HCT116 (cell line): ENCODE results near the gene PSMA6. TPM values are rescaled to one million over a fixed set of nuclear protein-coding genes. Genes with fewer than 3 reads are reported as not detected.

ENCODE experiments used
- ATAC-seq: fragments of 200-7000 bp; cut with Tn5 transposase; 2 replicates; pipeline ENCODE4 v1.9.1; 2020; ENCODE audit warnings: mild to moderate bottlenecking, moderate library complexity
- BruUV-seq: library from RNA; stranded (reverse); fragments of 400-500 nt; replicated peaks from 2 replicates; lab custom pipeline; 2021; lab: Mats Ljungman, UMichigan
- CTCF ChIA-PET: fragments of 300-600 bp; sonication (Branson Sonifier 250); formaldehyde crosslinking; loops from one replicate; lab custom pipeline; 2021; ENCODE audit warnings: antibody characterized with exemption; lab: Charles Lee
- POLR2A ChIA-PET: fragments of 300-600, 350-600 bp; sonication (Branson Sonifier 250); formaldehyde crosslinking; loops from one replicate; lab custom pipeline; 2021; ENCODE audit warnings: antibody characterized with exemption; lab: Charles Lee
- RAD21 ChIA-PET, 2 experiments: fragments of 300-600 bp; sonication (Branson Sonifier 250); formaldehyde crosslinking; loops; one replicate each; lab custom pipeline; 2023; ENCODE audit warnings: low total read pairs in 2 of 2; ENCODE audit not compliant: uncharacterized antibody in 2 of 2, unreplicated experiment in 2 of 2, low non-redundant PET in 1 of 2; lab: Charles Lee
- DNase-seq: peaks from one replicate; pipeline ENCODE4 v3.0.0-alpha.2; 2010; ENCODE audit warnings: low read depth, low spot score
- H2AFZ ChIP-seq: fragments of 200-600 bp; shearing (Covaris generic), sonication (generic); 2 replicates; pipeline ENCODE4 v1.6.1; 2017; ENCODE audit warnings: low read depth, mixed run types, mixed read lengths, antibody characterized with exemption, low read length; ENCODE audit not compliant: poor library complexity, severe bottlenecking
- H3K27ac ChIP-seq: 2 replicates; pipeline ENCODE4 v1.5.1; 2012; ENCODE audit warnings: low read depth, low read length
- H3K27me3 ChIP-seq: fragments of 200-600 bp; sonication (generic); 2 replicates; pipeline ENCODE4 v1.6.1; 2016; ENCODE audit warnings: mixed run types, low read length, mixed read lengths; ENCODE audit not compliant: insufficient read depth
- H3K36me3 ChIP-seq, 2 experiments: fragments of 200-500 bp in 1 of 2; fragments of 200-600 bp in 1 of 2; sonication (Bioruptor generic) in 1 of 2; sonication (generic) in 1 of 2; 2 replicates each; pipeline versions ENCODE4 v1.5.1 to v1.6.1; 2014 to 2016; ENCODE audit warnings: low read length in 2 of 2, inconsistent platforms in 1 of 2, mixed read lengths in 1 of 2, mixed run types in 1 of 2; ENCODE audit not compliant: insufficient read depth in 2 of 2, control insufficient read depth in 1 of 2
- H3K4me1 ChIP-seq, 2 experiments: fragments of 200-600 bp in 1 of 2; sonication (generic) in 1 of 2; 2 replicates each; pipeline versions ENCODE4 v1.5.1 to v1.6.1; 2012 to 2017; ENCODE audit warnings: low read length in 2 of 2, inconsistent platforms in 1 of 2, mild to moderate bottlenecking in 1 of 2, mixed read lengths in 1 of 2, mixed run types in 1 of 2, moderate library complexity in 1 of 2; ENCODE audit not compliant: insufficient read depth in 2 of 2, control insufficient read depth in 1 of 2
- H3K4me2 ChIP-seq: fragments of 200-600 bp; sonication (generic); 2 replicates; pipeline ENCODE4 v1.6.1; 2017; ENCODE audit warnings: mixed run types, low read length, mixed read lengths
- H3K4me3 ChIP-seq, 2 experiments: fragments of 200-600 bp in 1 of 2; sonication (generic) in 1 of 2; replicated peaks in 1 of 2; 2 replicates each; pipeline ENCODE4 v1.5.1; 2011 to 2016; ENCODE audit warnings: low read length in 2 of 2, control low read depth in 1 of 2, low read depth in 1 of 2, mild to moderate bottlenecking in 1 of 2, mixed read lengths in 1 of 2, mixed run types in 1 of 2
- H3K79me2 ChIP-seq: fragments of 200-600 bp; sonication (generic); 2 replicates; pipeline ENCODE4 v1.6.1; 2017; ENCODE audit warnings: mild to moderate bottlenecking, mixed run types, low read length, moderate library complexity, mixed read lengths; ENCODE audit not compliant: insufficient read depth
- H3K9ac ChIP-seq: fragments of 200-600 bp; sonication (generic); 2 replicates; pipeline ENCODE4 v1.6.1; 2016; ENCODE audit warnings: low read length, mixed read lengths
- H3K9me2 ChIP-seq: fragments of 200-600 bp; sonication (generic), shearing (Covaris generic); 2 replicates; pipeline ENCODE4 v1.6.1; 2017; ENCODE audit warnings: mixed run types, mild to moderate bottlenecking, moderate library complexity; ENCODE audit not compliant: insufficient read depth
- H3K9me3 ChIP-seq, 2 experiments: fragments of 200-500 bp in 1 of 2; fragments of 200-600 bp in 1 of 2; sonication (Bioruptor generic) in 1 of 2; sonication (generic) in 1 of 2; 2 replicates each; pipeline ENCODE4 v1.6.1; 2014 to 2017; ENCODE audit warnings: low read length in 2 of 2, mixed read lengths in 2 of 2, inconsistent platforms in 1 of 2, low read depth in 1 of 2, mild to moderate bottlenecking in 1 of 2, mixed run types in 1 of 2, moderate library complexity in 1 of 2; ENCODE audit not compliant: control insufficient read depth in 1 of 2, insufficient read depth in 1 of 2
- H4K20me1 ChIP-seq: fragments of 200-600 bp; sonication (generic), shearing (Covaris generic); 2 replicates; pipeline ENCODE4 v1.6.1; 2017; ENCODE audit warnings: mixed run types, mild to moderate bottlenecking, moderate library complexity; ENCODE audit not compliant: insufficient read depth
- ATF3 ChIP-seq: IDR thresholded peaks from 2 replicates; pipeline ENCODE4 v1.6.1; 2012
- CBX3 ChIP-seq: IDR thresholded peaks from 2 replicates; pipeline ENCODE4 v1.6.1; 2012; ENCODE audit warnings: low read depth
- CEBPB ChIP-seq: IDR thresholded peaks from 2 replicates; pipeline ENCODE4 v1.6.1; 2012; ENCODE audit warnings: low read depth
- EGR1 ChIP-seq: IDR thresholded peaks from 2 replicates; pipeline ENCODE4 v1.6.1; 2012; ENCODE audit warnings: low read depth
- ELF1 ChIP-seq: IDR thresholded peaks from 2 replicates; pipeline ENCODE4 v1.6.1; 2012; ENCODE audit warnings: low read depth, borderline replicate concordance
- EZH2 ChIP-seq: fragments of 200-600 bp; sonication (generic); IDR thresholded peaks from 2 replicates; pipeline ENCODE4 v1.6.1; 2017; ENCODE audit warnings: antibody characterized with exemption, mixed run types
- POLR2AphosphoS5 ChIP-seq: IDR thresholded peaks from 2 replicates; pipeline ENCODE4 v1.6.1; 2011; ENCODE audit warnings: mild to moderate bottlenecking, low read depth, low read length, moderate library complexity
- RAD21 ChIP-seq: IDR thresholded peaks from 2 replicates; pipeline ENCODE4 v1.6.1; 2012; ENCODE audit warnings: low read depth, mild to moderate bottlenecking
- SP1 ChIP-seq: IDR thresholded peaks from 2 replicates; pipeline ENCODE4 v1.6.1; 2012; ENCODE audit warnings: low read depth
- SRF ChIP-seq: IDR thresholded peaks from 2 replicates; pipeline ENCODE4 v1.6.1; 2012; ENCODE audit warnings: low read depth
- ZNF274 ChIP-seq: fragments of 200-500 bp; sonication (Bioruptor generic); IDR thresholded peaks from 2 replicates; pipeline ENCODE4 v1.6.1; 2014; ENCODE audit warnings: mild to moderate bottlenecking, low read depth, low read length, inconsistent platforms
- intact Hi-C: fragments of 100-400 bp; cut with micrococcal nuclease; formaldehyde crosslinking; loops from 2 replicates; pipeline ENCODE4 v1.10.0; 2022
- total RNA-seq: library from RNA; stranded (reverse); gene quantifications from one replicate; pipeline ENCODE4 v1.2.1, GENCODE V29; 2021; ENCODE audit not compliant: unreplicated experiment

Gene PSMA6
- total RNA-seq, 1 experiment from 2014 or later = 194 TPM

DNA sequence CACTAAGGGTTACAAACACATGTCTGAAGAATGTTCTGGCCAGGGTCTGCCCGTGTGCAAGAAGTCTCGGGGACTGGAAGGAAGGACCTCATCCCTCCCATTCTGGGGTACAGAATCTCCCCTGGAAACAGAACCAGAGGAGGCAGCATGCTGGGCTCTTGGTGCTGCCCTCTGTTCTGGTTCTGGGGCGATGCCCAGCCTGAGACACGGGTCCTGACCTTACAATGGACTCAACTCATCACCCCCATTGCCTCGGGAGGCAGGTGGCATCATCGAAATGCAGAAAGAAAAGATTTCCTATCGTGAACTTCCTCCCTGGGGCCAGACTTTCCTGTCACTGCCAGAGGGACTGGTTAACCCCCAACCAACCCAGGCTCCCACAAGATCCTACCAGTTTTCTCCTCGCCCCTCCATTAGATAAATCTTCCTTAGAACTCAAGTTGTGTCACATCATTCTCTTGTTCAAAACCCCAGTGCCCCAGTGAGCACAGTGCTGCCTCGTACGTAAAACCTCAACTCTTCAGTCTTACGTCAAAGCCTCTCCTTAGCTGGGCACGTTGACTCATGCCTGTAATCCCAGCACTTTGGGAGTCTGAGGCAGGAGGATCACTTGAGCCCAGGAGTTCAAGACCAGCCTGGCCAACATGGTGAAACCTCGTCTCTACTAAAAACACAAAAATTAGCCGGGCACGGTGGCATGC is 52.1 kb downstream of the PSMA6 start:
- Histone ChIP-seq H4K20me1 (no peaks in the 10 kb centered on the region), H3K36me3 (no peaks in the 10 kb centered on the region), H3K4me3 (no peak overlapping the region), H3K4me1 (peaks cover 17 to 19% of the 10 kb centered on the region in 2 experiments; a peak in 3 of 4 replicates), H3K79me2 (no peaks in the 10 kb centered on the region), H3K9ac (no peak overlapping the region), H3K4me2 (no peak overlapping the region), H3K27me3 (no peaks in the 10 kb centered on the region), H3K9me3 (no peaks in the 10 kb centered on the region), H3K27ac (no peak overlapping the region), H2AFZ (no peak overlapping the region), H3K9me2 (no peaks in the 10 kb centered on the region)
- ChIA-PET POLR2A (no interaction called here), CTCF (no interaction called here), RAD21 (no interaction called here)
- ATAC-seq (no peak), DNase-seq (no peak)
- no peak for TF ChIP-seq SP1
- TF ChIP-seq ELF1 = no peak
- TF ChIP-seq CBX3 = no peak
- no peak for TF ChIP-seq CEBPB
- TF ChIP-seq RAD21 = no peak
- TF ChIP-seq EGR1 = no peak
- no peak for TF ChIP-seq SRF
- TF ChIP-seq ZNF274 = no peak
- TF ChIP-seq ATF3 = no peak
- TF ChIP-seq POLR2AphosphoS5 = no peak
- no peak for TF ChIP-seq EZH2
- intact Hi-C loops = no loop called here
- BruUV-seq = no TSS peak
